ENCODE data around the gene SGTB.

SGTB gene

GRCh38 chr5:65762234-65762633 lies 40.3 kb upstream of the SGTB start:
- Histone ChIP-seq H3K27ac (no peak overlapping the region), H3K4me3 (no peak overlapping the region), H3K36me3 (ENCODE audit: insufficient read depth, low read length) (peaks cover 44% of the 10 kb centered on the region), H3K9me3 (ENCODE audit: low read depth, low read length) (no peaks in the 10 kb centered on the region), H3K9ac (ENCODE audit: insufficient read length) (no peak overlapping the region)
- no peak for DNase-seq (ENCODE audit: low read depth, low spot score)
- no peak for TF ChIP-seq EZH2 (IDR thresholded peaks at IDR 0.05)
- TF ChIP-seq FOXP2 (optimal IDR thresholded peaks at IDR 0.05; ENCODE audit: control extremely low read depth, extremely low read length, insufficient read depth): no peak

- Histone ChIP-seq H3K27ac (no peak overlapping the region), H3K36me3 (ENCODE audit: insufficient read depth, low read length) (peaks cover 29% of the 10 kb centered on the region), H3K9ac (ENCODE audit: insufficient read length) (no peak overlapping the region), H3K4me3 (no peak overlapping the region), H3K9me3 (ENCODE audit: low read depth, low read length) (no peaks in the 10 kb centered on the region)
- TF ChIP-seq POLR2AphosphoS5 (IDR thresholded peaks at IDR 0.05; ENCODE audit: borderline replicate concordance, low read depth, low read length): no peak
- no peak for TF ChIP-seq FOXP2 (optimal IDR thresholded peaks at IDR 0.05; ENCODE audit: control extremely low read depth, extremely low read length, insufficient read depth)
- no peak for TF ChIP-seq EZH2 (IDR thresholded peaks at IDR 0.05)
- DNase-seq (ENCODE audit: low read depth, low spot score): no peak
These were observed 38.8 kb upstream of the SGTB start for GRCh38 chr5:65760504-65761275.

GRCh38 chr5:65758546-65759144 lies 36.7 kb upstream of the SGTB start:
- H3K4me3 ChIP-seq: no peak overlapping the region
- H3K36me3 ChIP-seq (ENCODE audit: insufficient read depth, low read length): peaks cover 29% of the 10 kb centered on the region
- no peak for DNase-seq (ENCODE audit: low read depth, low spot score)
- H3K9me3 ChIP-seq (ENCODE audit: low read depth, low read length): no peaks in the 10 kb centered on the region
- no peak overlapping the region for H3K9ac ChIP-seq (ENCODE audit: insufficient read length)
- no peak for TF ChIP-seq POLR2AphosphoS5 (IDR thresholded peaks at IDR 0.05; ENCODE audit: borderline replicate concordance, low read depth, low read length)
- TF ChIP-seq FOXP2 (optimal IDR thresholded peaks at IDR 0.05; ENCODE audit: control extremely low read depth, extremely low read length, insufficient read depth): no peak
- TF ChIP-seq EZH2 (IDR thresholded peaks at IDR 0.05): no peak
- no peak overlapping the region for H3K27ac ChIP-seq

GRCh38 chr5:65753189-65753588 lies 31.3 kb upstream of the SGTB start:
- TF ChIP-seq FOXP2 (optimal IDR thresholded peaks at IDR 0.05; ENCODE audit: control extremely low read depth, extremely low read length, insufficient read depth): no peak
- TF ChIP-seq EZH2 (IDR thresholded peaks at IDR 0.05): no peak
- no peak for TF ChIP-seq POLR2AphosphoS5 (IDR thresholded peaks at IDR 0.05; ENCODE audit: borderline replicate concordance, low read depth, low read length)
- Histone ChIP-seq H3K4me3 (no peak overlapping the region), H3K9me3 (ENCODE audit: low read depth, low read length) (no peaks in the 10 kb centered on the region), H3K9ac (ENCODE audit: insufficient read length) (no peak overlapping the region), H3K36me3 (ENCODE audit: insufficient read depth, low read length) (no peaks in the 10 kb centered on the region), H3K27ac (no peak overlapping the region)
- no peak for DNase-seq (ENCODE audit: low read depth, low spot score)

GRCh38 chr5:65750938-65751337 lies 29.0 kb upstream of the SGTB start:
- TF ChIP-seq FOXP2 (optimal IDR thresholded peaks at IDR 0.05; ENCODE audit: control extremely low read depth, extremely low read length, insufficient read depth) (no peak), EZH2 (IDR thresholded peaks at IDR 0.05) (no peak), POLR2AphosphoS5 (IDR thresholded peaks at IDR 0.05; ENCODE audit: borderline replicate concordance, low read depth, low read length) (no peak)
- no peak for DNase-seq (ENCODE audit: low read depth, low spot score)
- Histone ChIP-seq H3K4me3 (no peak overlapping the region), H3K36me3 (ENCODE audit: insufficient read depth, low read length) (no peaks in the 10 kb centered on the region), H3K27ac (0 out of 2 replicates have a peak overlapping the region, but pooled peaks have one; percentile 16), H3K9ac (ENCODE audit: insufficient read length) (no peak overlapping the region), H3K9me3 (ENCODE audit: low read depth, low read length) (no peaks in the 10 kb centered on the region)

GRCh38 chr5:65749956-65750355 lies 28.0 kb upstream of the SGTB start:
- Histone ChIP-seq H3K9me3 (ENCODE audit: low read depth, low read length) (no peaks in the 10 kb centered on the region), H3K27ac (no peak overlapping the region), H3K36me3 (ENCODE audit: insufficient read depth, low read length) (no peaks in the 10 kb centered on the region), H3K9ac (ENCODE audit: insufficient read length) (no peak overlapping the region), H3K4me3 (no peak overlapping the region)
- no peak for TF ChIP-seq FOXP2 (optimal IDR thresholded peaks at IDR 0.05; ENCODE audit: control extremely low read depth, extremely low read length, insufficient read depth)
- TF ChIP-seq POLR2AphosphoS5 (IDR thresholded peaks at IDR 0.05; ENCODE audit: borderline replicate concordance, low read depth, low read length): no peak
- no peak for TF ChIP-seq EZH2 (IDR thresholded peaks at IDR 0.05)
- no peak for DNase-seq (ENCODE audit: low read depth, low spot score)

GRCh38 chr5:65749221-65749844 lies 27.4 kb upstream of the SGTB start:
- Histone ChIP-seq H3K36me3 (ENCODE audit: insufficient read depth, low read length) (no peaks in the 10 kb centered on the region), H3K9me3 (ENCODE audit: low read depth, low read length) (no peaks in the 10 kb centered on the region), H3K9ac (ENCODE audit: insufficient read length) (no peak overlapping the region), H3K4me3 (no peak overlapping the region), H3K27ac (no peak overlapping the region)
- no peak for TF ChIP-seq EZH2 (IDR thresholded peaks at IDR 0.05)
- no peak for TF ChIP-seq POLR2AphosphoS5 (IDR thresholded peaks at IDR 0.05; ENCODE audit: borderline replicate concordance, low read depth, low read length)
- TF ChIP-seq FOXP2 (optimal IDR thresholded peaks at IDR 0.05; ENCODE audit: control extremely low read depth, extremely low read length, insufficient read depth): no peak
- DNase-seq (ENCODE audit: low read depth, low spot score): no peak

- TF ChIP-seq EZH2 (IDR thresholded peaks at IDR 0.05): no peak
- TF ChIP-seq POLR2AphosphoS5 (IDR thresholded peaks at IDR 0.05; ENCODE audit: borderline replicate concordance, low read depth, low read length): no peak
- TF ChIP-seq FOXP2 (optimal IDR thresholded peaks at IDR 0.05; ENCODE audit: control extremely low read depth, extremely low read length, insufficient read depth): no peak
- no peak overlapping the region for H3K27ac ChIP-seq
- peak; percentile 24 for DNase-seq (ENCODE audit: low read depth, low spot score)
- no peak overlapping the region for H3K9ac ChIP-seq (ENCODE audit: insufficient read length)
- H3K36me3 ChIP-seq (ENCODE audit: insufficient read depth, low read length): 0 out of 2 replicates have a peak, but pooled peaks cover 3% of the 10 kb centered on the region
- H3K9me3 ChIP-seq (ENCODE audit: low read depth, low read length): no peaks in the 10 kb centered on the region
- H3K4me3 ChIP-seq: no peak overlapping the region
These were observed 20.8 kb upstream of the SGTB start for GRCh38 chr5:65742565-65743231.
